ENCODE measurements around the gene SOX2.
A peak's percentile ranks its signal among the peaks of the same experiment; 100 is the strongest.
"Not testable (repeated sequence)": the region's sequence is repeated elsewhere in the genome, so short reads cannot be mapped to it uniquely, and the experiment has no call there.

- TF ChIP-seq, protein P1, sequence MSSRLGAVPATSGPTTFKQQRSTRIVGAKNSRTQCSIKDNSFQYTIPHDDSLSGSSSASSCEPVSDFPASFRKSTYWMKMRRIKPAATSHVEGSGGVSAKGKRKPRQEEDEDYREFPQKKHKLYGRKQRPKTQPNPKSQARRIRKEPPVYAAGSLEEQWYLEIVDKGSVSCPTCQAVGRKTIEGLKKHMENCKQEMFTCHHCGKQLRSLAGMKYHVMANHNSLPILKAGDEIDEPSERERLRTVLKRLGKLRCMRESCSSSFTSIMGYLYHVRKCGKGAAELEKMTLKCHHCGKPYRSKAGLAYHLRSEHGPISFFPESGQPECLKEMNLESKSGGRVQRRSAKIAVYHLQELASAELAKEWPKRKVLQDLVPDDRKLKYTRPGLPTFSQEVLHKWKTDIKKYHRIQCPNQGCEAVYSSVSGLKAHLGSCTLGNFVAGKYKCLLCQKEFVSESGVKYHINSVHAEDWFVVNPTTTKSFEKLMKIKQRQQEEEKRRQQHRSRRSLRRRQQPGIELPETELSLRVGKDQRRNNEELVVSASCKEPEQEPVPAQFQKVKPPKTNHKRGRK (CRISPR knock-in tag; IDR thresholded peaks at IDR 0.05; ENCODE audit: borderline replicate concordance), result not testable (repeated sequence)
- TF ChIP-seq NFYB (CRISPR knock-in tag; conservative IDR thresholded peaks at IDR 0.05; ENCODE audit: low read depth); ZBTB21 (CRISPR knock-in tag; IDR thresholded peaks at IDR 0.05; ENCODE audit: borderline replicate concordance); MYBL2 (CRISPR knock-in tag; IDR thresholded peaks at IDR 0.05); NR3C1 (CRISPR knock-in tag; conservative IDR thresholded peaks at IDR 0.05; ENCODE audit: low read depth): not testable (repeated sequence)
- TF ChIP-seq, protein P2, sequence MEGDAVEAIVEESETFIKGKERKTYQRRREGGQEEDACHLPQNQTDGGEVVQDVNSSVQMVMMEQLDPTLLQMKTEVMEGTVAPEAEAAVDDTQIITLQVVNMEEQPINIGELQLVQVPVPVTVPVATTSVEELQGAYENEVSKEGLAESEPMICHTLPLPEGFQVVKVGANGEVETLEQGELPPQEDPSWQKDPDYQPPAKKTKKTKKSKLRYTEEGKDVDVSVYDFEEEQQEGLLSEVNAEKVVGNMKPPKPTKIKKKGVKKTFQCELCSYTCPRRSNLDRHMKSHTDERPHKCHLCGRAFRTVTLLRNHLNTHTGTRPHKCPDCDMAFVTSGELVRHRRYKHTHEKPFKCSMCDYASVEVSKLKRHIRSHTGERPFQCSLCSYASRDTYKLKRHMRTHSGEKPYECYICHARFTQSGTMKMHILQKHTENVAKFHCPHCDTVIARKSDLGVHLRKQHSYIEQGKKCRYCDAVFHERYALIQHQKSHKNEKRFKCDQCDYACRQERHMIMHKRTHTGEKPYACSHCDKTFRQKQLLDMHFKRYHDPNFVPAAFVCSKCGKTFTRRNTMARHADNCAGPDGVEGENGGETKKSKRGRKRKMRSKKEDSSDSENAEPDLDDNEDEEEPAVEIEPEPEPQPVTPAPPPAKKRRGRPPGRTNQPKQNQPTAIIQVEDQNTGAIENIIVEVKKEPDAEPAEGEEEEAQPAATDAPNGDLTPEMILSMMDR (IDR thresholded peaks at IDR 0.05), result not testable (repeated sequence)
- peak; percentile 56; the same call in 1 of the 2 replicates for TF ChIP-seq HMGA2 (CRISPR knock-in tag; IDR thresholded peaks at IDR 0.05)
- TF ChIP-seq, protein P3, sequence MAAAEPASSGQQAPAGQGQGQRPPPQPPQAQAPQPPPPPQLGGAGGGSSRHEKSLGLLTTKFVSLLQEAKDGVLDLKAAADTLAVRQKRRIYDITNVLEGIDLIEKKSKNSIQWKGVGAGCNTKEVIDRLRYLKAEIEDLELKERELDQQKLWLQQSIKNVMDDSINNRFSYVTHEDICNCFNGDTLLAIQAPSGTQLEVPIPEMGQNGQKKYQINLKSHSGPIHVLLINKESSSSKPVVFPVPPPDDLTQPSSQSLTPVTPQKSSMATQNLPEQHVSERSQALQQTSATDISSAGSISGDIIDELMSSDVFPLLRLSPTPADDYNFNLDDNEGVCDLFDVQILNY (CRISPR knock-in tag; IDR thresholded peaks at IDR 0.05), result not testable (repeated sequence)
- TF ChIP-seq, protein P4, sequence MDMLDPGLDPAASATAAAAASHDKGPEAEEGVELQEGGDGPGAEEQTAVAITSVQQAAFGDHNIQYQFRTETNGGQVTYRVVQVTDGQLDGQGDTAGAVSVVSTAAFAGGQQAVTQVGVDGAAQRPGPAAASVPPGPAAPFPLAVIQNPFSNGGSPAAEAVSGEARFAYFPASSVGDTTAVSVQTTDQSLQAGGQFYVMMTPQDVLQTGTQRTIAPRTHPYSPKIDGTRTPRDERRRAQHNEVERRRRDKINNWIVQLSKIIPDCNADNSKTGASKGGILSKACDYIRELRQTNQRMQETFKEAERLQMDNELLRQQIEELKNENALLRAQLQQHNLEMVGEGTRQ (CRISPR knock-in tag; IDR thresholded peaks at IDR 0.05), result not testable (repeated sequence)
Observed at GRCh38 chr3:181764033-181764432, 52.3 kb downstream of the SOX2 start.

All from WTC11 (cell line).